Esophagus mucosa (tissue), 1 donor: ENCODE results near the gene ASPRV1. TPM values are rescaled to one million over a fixed set of nuclear protein-coding genes. Genes with fewer than 3 reads are reported as not detected.

Source experiments
- ATAC-seq: fragments of 200-7000 bp; cut with Tn5 transposase; one replicate; pipeline ENCODE4 v1.9.1; 2020
- total RNA-seq: library from RNA; stranded (reverse); gene quantifications from one replicate; pipeline ENCODE4 v1.2.4, GENCODE V29; 2023
- donor health status: DM: yes; HTN: yes; CAD: no.

ASPRV1 gene
- total RNA-seq, 1 donor from 2014 or later = 0.16 TPM

- no peak for ATAC-seq
Observed at GRCh38 chr2:69939722-69940121, 21.7 kb downstream of the ASPRV1 start.

GRCh38 chr2:69937968-69938367 lies 23.5 kb downstream of the ASPRV1 start:
- no peak for ATAC-seq

- ATAC-seq = no peak
Observed at GRCh38 chr2:69936906-69937305, 24.5 kb downstream of the ASPRV1 start.

- no peak for ATAC-seq
Observed at GRCh38 chr2:69935011-69935410, 26.4 kb downstream of the ASPRV1 start.

- ATAC-seq = no peak
Observed at GRCh38 chr2:69934614-69934908, 26.9 kb downstream of the ASPRV1 start.

- ATAC-seq = peak; percentile 70
Observed at GRCh38 chr2:69933839-69934613, 27.4 kb downstream of the ASPRV1 start.

GRCh38 chr2:69933254-69933828 lies 28.1 kb downstream of the ASPRV1 start:
- peak; percentile 14 for ATAC-seq

GRCh38 chr2:69932596-69932922 lies 28.9 kb downstream of the ASPRV1 start:
- no peak for ATAC-seq

- ATAC-seq = no peak
Observed at GRCh38 chr2:69931832-69932595, 29.4 kb downstream of the ASPRV1 start.

- ATAC-seq = peak; percentile 31
Observed at GRCh38 chr2:69926849-69927515, 34.4 kb downstream of the ASPRV1 start.

GRCh38 chr2:69923116-69923515 lies 38.3 kb downstream of the ASPRV1 start:
- no peak for ATAC-seq

GRCh38 chr2:69918401-69918800 lies 43.0 kb downstream of the ASPRV1 start:
- ATAC-seq = no peak

- peak; percentile 15 for ATAC-seq
Observed at GRCh38 chr2:69917852-69918251, 43.6 kb downstream of the ASPRV1 start.

GRCh38 chr2:69916106-69916505 lies 45.3 kb downstream of the ASPRV1 start:
- no peak for ATAC-seq

- ATAC-seq = peak; percentile 4
Observed at GRCh38 chr2:69914950-69915945, 46.2 kb downstream of the ASPRV1 start, which contains the start of gene MXD1. TSS of gene MXD1 (plus strand) at chr2:69915109. CDS start at chr2:69915331, 222 bp downstream.

GRCh38 chr2:69914164-69914949 lies 47.1 kb downstream of the ASPRV1 start:
- peak; percentile 95 for ATAC-seq

GRCh38 chr2:69911985-69912563 lies 49.4 kb downstream of the ASPRV1 start:
- no peak for ATAC-seq
